GM21526 (cell line): ENCODE data around the gene SOX2.

Experiments
- ATAC-seq: cut with Tn5 transposase; IDR thresholded peaks from one replicate; pipeline ENCODE4 v1.9.1; 2021; ENCODE audit warnings: moderate library complexity; ENCODE audit not compliant: unreplicated experiment, low FRiP score

Gene SOX2

GRCh38 chr3:181711325-181712135 is at the start of gene SOX2:
Gene SOX2 (plus strand): TSS chr3:181711925. CDS start chr3:181712361, 436 bp downstream.
- no peak for ATAC-seq

GRCh38 chr3:181683563-181683962 is 28.2 kb upstream of the SOX2 start:
- no peak for ATAC-seq

DNA sequence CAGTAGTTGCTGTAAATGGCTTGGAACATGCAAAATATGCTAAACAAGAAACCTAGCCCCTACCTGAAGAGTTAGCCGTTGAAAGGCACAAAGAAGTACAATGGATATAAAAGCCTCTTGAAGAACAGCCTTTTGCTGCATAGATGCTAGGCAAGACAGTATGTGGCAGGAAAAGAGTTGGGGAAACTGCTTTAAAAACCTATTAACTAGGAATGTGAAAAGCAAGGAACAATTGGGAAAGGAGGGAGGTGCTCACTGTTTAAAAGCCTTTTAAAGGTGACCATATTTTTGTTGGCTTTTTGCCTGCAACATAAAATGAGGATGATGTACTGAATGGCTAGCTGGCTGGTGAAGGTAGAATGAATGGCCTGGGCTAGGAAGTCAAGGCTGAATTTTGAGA is 24.5 kb upstream of the SOX2 start:
- no peak for ATAC-seq

DNA sequence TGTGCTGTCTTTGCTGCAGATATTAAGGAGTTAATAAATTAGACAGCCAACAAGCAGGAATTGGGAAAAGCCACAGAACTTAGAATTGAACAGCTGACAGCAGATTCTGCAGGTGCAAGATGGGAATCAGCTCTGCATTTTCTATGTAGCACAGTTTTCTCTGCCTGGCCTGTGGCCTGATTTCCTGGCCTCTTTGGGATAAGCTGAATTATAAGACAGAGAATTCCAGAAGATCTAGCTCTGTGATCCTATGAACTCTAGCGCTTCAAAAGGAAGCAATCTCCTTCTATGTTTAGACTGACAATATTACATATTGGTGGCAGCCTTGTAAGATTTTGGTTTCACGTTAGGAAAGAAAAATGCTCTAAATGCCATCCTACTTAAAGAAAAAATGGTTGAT is 24.0 kb upstream of the SOX2 start:
- no peak for ATAC-seq

GRCh38 chr3:181689546-181689945 is 22.2 kb upstream of the SOX2 start:
- no peak for ATAC-seq

DNA sequence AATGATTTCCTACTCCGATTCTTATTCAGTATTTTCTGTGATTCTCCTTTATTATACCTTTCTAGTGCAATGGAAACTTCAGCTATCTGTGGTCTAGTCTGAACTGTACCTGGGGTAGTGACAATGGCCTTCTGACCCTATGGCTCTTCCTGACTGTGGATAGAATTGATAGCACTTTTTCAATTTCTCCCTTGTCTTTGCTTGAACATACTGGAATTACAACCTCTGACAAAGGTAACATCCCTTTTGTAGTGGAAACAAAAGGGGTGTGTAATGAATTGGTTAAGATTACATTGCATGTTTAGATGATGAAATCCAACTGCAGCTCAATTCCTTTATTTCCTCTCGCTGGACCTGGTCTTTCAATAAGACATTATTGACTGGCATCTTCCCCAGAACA is 21.0 kb upstream of the SOX2 start:
- no peak for ATAC-seq

DNA sequence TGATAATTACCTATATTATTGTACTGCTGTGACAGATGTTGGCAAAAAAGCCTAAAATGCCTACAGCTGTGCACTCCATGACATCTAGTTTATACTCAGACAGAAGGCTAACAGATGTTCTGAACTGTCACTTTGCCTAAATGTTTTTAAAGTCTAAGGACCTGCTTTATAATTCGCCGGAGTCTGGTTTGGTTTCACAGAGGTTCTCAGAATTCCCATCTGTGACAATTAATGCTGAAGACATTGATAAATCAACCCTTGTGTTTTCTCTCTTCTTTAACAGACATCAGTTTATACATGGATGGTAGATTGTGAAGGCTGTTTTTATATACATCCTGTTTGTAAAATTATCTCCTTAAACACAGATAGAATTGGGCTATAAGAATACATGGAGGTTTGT is 19.8 kb upstream of the SOX2 start:
- ATAC-seq: no peak

GRCh38 chr3:181692311-181693145 is 19.2 kb upstream of the SOX2 start:
- ATAC-seq: no peak

GRCh38 chr3:181693280-181693679 is 18.4 kb upstream of the SOX2 start:
- no peak for ATAC-seq

GRCh38 chr3:181694805-181695660 is 16.7 kb upstream of the SOX2 start:
- no peak for ATAC-seq

GRCh38 chr3:181695661-181696491 is 15.8 kb upstream of the SOX2 start:
- ATAC-seq: no peak

- ATAC-seq: no peak
These were observed 15.0 kb upstream of the SOX2 start for GRCh38 chr3:181696626-181697230.

- no peak for ATAC-seq
These were observed 13.3 kb upstream of the SOX2 start for GRCh38 chr3:181698263-181698954.

- ATAC-seq: no peak
These were observed 12.4 kb upstream of the SOX2 start for GRCh38 chr3:181699171-181699903.

DNA sequence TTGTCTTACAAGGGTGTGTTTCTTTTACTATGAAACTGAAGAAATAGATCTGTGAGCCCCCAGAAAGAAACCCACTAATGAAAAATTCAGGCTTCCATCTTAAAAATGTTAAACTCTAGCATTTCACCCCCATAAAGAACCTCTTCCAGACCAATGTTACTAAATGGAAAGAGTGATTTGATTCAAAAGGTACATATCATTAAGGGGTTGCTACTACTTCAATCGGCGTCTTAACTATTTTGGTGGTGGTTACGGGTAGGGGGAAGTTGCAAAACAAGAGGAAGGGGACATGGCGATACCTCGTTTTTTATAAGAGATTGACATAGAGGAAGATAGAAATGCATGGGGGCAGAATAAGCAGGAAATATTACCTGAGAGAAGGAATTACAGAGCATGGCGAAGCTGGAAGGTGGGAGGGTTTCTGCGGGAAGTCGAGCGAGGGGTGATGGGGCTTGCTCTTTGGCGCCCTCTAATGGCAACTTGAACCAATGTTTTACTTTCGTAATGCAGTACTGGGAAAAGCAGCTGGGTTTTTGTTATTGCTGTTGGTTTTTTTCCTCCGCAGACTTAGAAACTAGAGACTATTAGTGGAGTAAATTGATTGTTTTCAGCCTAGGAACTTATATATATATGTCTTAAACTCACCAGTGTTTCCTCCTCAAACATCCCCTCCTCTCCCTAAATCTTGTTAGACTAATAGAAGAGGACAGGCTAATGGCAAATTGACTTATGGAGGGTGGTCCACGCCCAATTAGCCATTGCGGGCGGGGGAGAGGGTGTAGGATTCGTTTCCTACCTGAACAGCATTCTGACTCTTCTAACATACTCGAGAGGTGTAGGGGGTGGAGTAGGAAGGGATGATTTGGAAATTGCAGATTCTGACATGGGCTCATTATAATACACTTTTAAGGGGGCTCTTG is 11.3 kb upstream of the SOX2 start:
- ATAC-seq: peak; percentile 60

DNA sequence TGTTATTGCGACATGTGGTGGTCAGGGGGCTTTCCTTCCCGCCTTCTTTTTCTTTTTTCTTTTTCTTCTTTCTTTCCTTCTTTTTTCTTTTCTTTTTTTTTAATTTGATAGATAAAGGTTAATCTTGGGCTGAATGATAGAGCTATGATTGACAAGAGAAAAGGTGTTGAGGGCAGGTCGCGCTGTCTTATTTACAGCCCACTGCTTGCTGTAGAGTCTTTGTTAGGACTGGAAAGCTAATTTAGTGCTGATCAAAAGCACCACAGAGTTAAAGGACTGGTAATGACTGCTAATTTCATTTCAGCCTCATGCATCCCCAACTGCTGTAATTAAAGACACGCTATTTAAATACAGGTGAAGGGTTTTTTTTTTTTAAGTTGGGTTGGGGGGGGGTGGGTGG is 10.6 kb upstream of the SOX2 start:
- no peak for ATAC-seq
